Measurements from ENCODE around the gene FGF21. TPM values are rescaled to one million over a fixed set of nuclear protein-coding genes. Genes with fewer than 3 reads are reported as not detected.

Gene FGF21
- total and polyA plus RNA-seq, 2 donors (not counting 1 experiment from before 2014, with no cell fraction given): not detected

Other genes with a start within 250 kb of the FGF21 start
- under 0.01 and 0.17 TPM in 2 replicates for gene LMTK3, start 243.7 kb upstream of the FGF21 start, total RNA-seq
- 0.01 TPM in 1 of 2 replicates, not detected in the other for gene LMTK3, start 243.7 kb upstream of the FGF21 start, polyA plus RNA-seq
- 0.33 TPM in 1 of 2 replicates, not detected in the other for gene SULT2B1, start 203.4 kb upstream of the FGF21 start, total RNA-seq
- 0.10 TPM in 1 of 2 replicates, not detected in the other for gene SULT2B1, start 203.4 kb upstream of the FGF21 start, polyA plus RNA-seq
- gene SPACA4, start 148.8 kb upstream of the FGF21 start, total RNA-seq: not detected in 2 replicates
- not detected in 2 replicates for gene SPACA4, start 148.8 kb upstream of the FGF21 start, polyA plus RNA-seq
- gene FAM83E, start 140.4 kb upstream of the FGF21 start, total RNA-seq: 0.50 and 1.0 TPM in 2 replicates
- not detected in 2 replicates for gene FAM83E, start 140.4 kb upstream of the FGF21 start, polyA plus RNA-seq
- 2,017 and 2,054 TPM in 2 replicates for gene RPL18, start 136.3 kb upstream of the FGF21 start, total RNA-seq
- gene RPL18, start 136.3 kb upstream of the FGF21 start, polyA plus RNA-seq: 1,166 and 1,578 TPM in 2 replicates
- 5.1 and 9.6 TPM in 2 replicates for gene SPHK2, start 136.0 kb upstream of the FGF21 start, total RNA-seq
- gene SPHK2, start 136.0 kb upstream of the FGF21 start, polyA plus RNA-seq: 3.4 and 5.7 TPM in 2 replicates
- gene DBP, start 118.1 kb upstream of the FGF21 start, total RNA-seq: 17.2 and 23.6 TPM in 2 replicates
- 3.2 and 4.8 TPM in 2 replicates for gene DBP, start 118.1 kb upstream of the FGF21 start, polyA plus RNA-seq
- 2.3 and 4.1 TPM in 2 replicates for gene CA11, start 109.3 kb upstream of the FGF21 start, total RNA-seq
- gene CA11, start 109.3 kb upstream of the FGF21 start, polyA plus RNA-seq: 1.5 and 1.7 TPM in 2 replicates
- gene NTN5, start 82.5 kb upstream of the FGF21 start, total RNA-seq: under 0.01 and 0.51 TPM in 2 replicates
- 0.03 and 0.10 TPM in 2 replicates for gene NTN5, start 82.5 kb upstream of the FGF21 start, polyA plus RNA-seq
- gene FUT2, start 59.6 kb upstream of the FGF21 start, total RNA-seq: under 0.01 TPM in 1 of 2 replicates, not detected in the other
- gene FUT2, start 59.6 kb upstream of the FGF21 start, polyA plus RNA-seq: not detected in 2 replicates
- 0.51 and 0.99 TPM in 2 replicates for gene MAMSTR, start 35.8 kb upstream of the FGF21 start, total RNA-seq
- 0.84 and 1.8 TPM in 2 replicates for gene MAMSTR, start 35.8 kb upstream of the FGF21 start, polyA plus RNA-seq
- 0.99 and 1.5 TPM in 2 replicates for gene RASIP1, start 14.9 kb upstream of the FGF21 start, total RNA-seq
- gene RASIP1, start 14.9 kb upstream of the FGF21 start, polyA plus RNA-seq: 1.2 and 1.6 TPM in 2 replicates
- not detected in 2 replicates for gene IZUMO1, start 8.6 kb upstream of the FGF21 start, total RNA-seq
- gene IZUMO1, start 8.6 kb upstream of the FGF21 start, polyA plus RNA-seq: not detected in 2 replicates
- under 0.01 and 0.17 TPM in 2 replicates for gene FUT1, start 2.9 kb upstream of the FGF21 start, total RNA-seq
- 0.02 and 0.06 TPM in 2 replicates for gene FUT1, start 2.9 kb upstream of the FGF21 start, polyA plus RNA-seq
- gene BCAT2, start 55.5 kb downstream of the FGF21 start, total RNA-seq: 22.1 and 33.9 TPM in 2 replicates
- 22.8 and 23.2 TPM in 2 replicates for gene BCAT2, start 55.5 kb downstream of the FGF21 start, polyA plus RNA-seq
- gene HSD17B14, start 81.0 kb downstream of the FGF21 start, total RNA-seq: 7.7 and 11.1 TPM in 2 replicates
- gene HSD17B14, start 81.0 kb downstream of the FGF21 start, polyA plus RNA-seq: 2.7 and 4.5 TPM in 2 replicates
- 18.7 and 20.0 TPM in 2 replicates for gene PLEKHA4, start 113.1 kb downstream of the FGF21 start, total RNA-seq
- gene PLEKHA4, start 113.1 kb downstream of the FGF21 start, polyA plus RNA-seq: 6.6 and 11.1 TPM in 2 replicates
- 87.3 and 166 TPM in 2 replicates for gene PPP1R15A, start 116.9 kb downstream of the FGF21 start, total RNA-seq
- 46.3 and 116 TPM in 2 replicates for gene PPP1R15A, start 116.9 kb downstream of the FGF21 start, polyA plus RNA-seq
- 0.51 and 0.83 TPM in 2 replicates for gene TULP2, start 143.2 kb downstream of the FGF21 start, total RNA-seq
- 0.10 and 0.28 TPM in 2 replicates for gene TULP2, start 143.2 kb downstream of the FGF21 start, polyA plus RNA-seq
- gene NUCB1, start 144.8 kb downstream of the FGF21 start, total RNA-seq: 130 and 137 TPM in 2 replicates
- 101 and 129 TPM in 2 replicates for gene NUCB1, start 144.8 kb downstream of the FGF21 start, polyA plus RNA-seq
- gene DHDH, start 178.2 kb downstream of the FGF21 start, total RNA-seq: 0.17 TPM in 1 of 2 replicates, not detected in the other
- 0.08 TPM in 1 of 2 replicates, not detected in the other for gene DHDH, start 178.2 kb downstream of the FGF21 start, polyA plus RNA-seq
- gene BAX, start 199.4 kb downstream of the FGF21 start, total RNA-seq: 106 and 194 TPM in 2 replicates
- 70.1 and 90.3 TPM in 2 replicates for gene BAX, start 199.4 kb downstream of the FGF21 start, polyA plus RNA-seq
- gene FTL, start 209.8 kb downstream of the FGF21 start, total RNA-seq: 6,440 and 8,266 TPM in 2 replicates
- gene FTL, start 209.8 kb downstream of the FGF21 start, polyA plus RNA-seq: 1,844 and 2,689 TPM in 2 replicates
- 18.7 and 31.2 TPM in 2 replicates for gene GYS1, start 237.8 kb downstream of the FGF21 start, total RNA-seq
- 42.8 and 43.0 TPM in 2 replicates for gene GYS1, start 237.8 kb downstream of the FGF21 start, polyA plus RNA-seq
- 128 and 158 TPM in 2 replicates for gene RUVBL2, start 238.4 kb downstream of the FGF21 start, total RNA-seq
- 77.6 and 157 TPM in 2 replicates for gene RUVBL2, start 238.4 kb downstream of the FGF21 start, polyA plus RNA-seq